Hepatocyte (in vitro differentiated cells): ENCODE data around the gene HES7.
"Not testable (repeated sequence)": the region's sequence is repeated elsewhere in the genome, so short reads cannot be mapped to it uniquely, and the experiment has no call there.

Experiments used
- CTCF ChIP-seq: fragments of 200-600 bp; sonication (generic); IDR thresholded peaks from 2 replicates; pipeline ENCODE4 v1.5.1; 2016; ENCODE audit warnings: antibody characterized with exemption, mild to moderate bottlenecking; ENCODE audit not compliant: poor library complexity
- EZH2phosphoT487 ChIP-seq: fragments of 200-600 bp; sonication (generic); IDR thresholded peaks from one replicate; pipeline ENCODE4 v1.6.1; 2018; ENCODE audit warnings: antibody characterized with exemption, mild to moderate bottlenecking, low read depth, moderate library complexity; ENCODE audit not compliant: unreplicated experiment, severe bottlenecking

GRCh38 chr17:8170186-8170585, 46.3 kb upstream of the HES7 start:
- TF ChIP-seq CTCF, EZH2phosphoT487: not testable (repeated sequence)
